GM18868 (cell line): ENCODE measurements around the gene LIPG.

Source experiments
- ATAC-seq: cut with Tn5 transposase; IDR thresholded peaks from one replicate; pipeline ENCODE4 v1.9.1; 2021; ENCODE audit warnings: mild to moderate bottlenecking, moderate library complexity; ENCODE audit not compliant: unreplicated experiment

LIPG gene

DNA sequence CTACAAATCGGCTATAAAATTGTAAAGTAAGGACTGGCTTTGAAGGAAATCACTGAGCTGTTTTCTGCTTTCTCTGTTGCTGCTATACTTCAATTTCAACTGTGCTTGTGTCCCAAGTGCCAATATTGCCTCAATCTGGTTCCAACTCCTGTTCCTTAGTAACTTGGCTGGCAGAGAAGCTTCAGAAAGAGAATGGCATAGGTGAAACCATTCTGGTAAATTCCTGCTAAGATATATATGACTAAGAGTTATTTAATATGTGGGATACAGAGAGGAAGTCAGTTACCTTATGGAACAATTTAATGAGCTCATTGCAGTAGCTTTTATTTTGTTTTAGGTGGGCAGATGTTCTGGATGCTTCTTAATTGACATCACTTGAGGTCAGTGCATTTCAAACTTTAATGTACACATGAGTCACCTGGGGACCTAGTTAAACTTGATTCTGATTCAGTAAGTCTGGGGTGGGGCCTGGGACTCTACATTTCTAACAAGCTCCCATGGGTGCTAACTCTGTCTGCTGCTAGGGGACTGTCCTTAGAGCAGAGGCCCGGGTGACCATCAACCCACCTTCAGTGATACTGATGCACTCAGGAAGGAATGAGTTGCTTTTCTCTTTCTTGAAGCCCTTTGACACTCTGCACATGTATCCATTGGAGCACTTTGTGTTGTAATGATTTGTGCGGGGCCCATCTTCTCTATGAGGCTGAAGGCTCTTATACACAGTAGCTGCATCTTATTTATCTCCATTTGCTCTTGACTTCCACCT, 47.6 kb downstream of the LIPG start:
- ATAC-seq: no peak

DNA sequence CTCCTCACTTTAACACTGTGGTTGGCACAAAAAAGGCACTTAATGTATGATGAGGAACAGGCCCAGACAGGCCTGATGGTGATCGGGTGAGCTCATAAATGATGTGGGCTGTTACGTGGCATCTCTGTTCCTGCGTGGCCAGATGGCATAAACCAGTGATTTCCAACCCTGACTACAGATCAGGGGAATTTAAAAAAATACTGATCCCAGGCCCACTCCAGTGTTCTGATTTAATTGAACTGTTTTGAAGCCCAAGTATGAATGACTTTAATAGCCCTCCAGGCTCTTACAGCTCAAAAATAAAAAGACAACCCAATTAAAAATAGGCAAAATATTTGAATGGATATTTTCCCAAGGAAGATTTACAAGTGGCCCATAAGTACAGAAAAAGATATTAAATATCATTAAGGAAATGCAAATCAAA, 48.2 kb downstream of the LIPG start:
- ATAC-seq: no peak

DNA sequence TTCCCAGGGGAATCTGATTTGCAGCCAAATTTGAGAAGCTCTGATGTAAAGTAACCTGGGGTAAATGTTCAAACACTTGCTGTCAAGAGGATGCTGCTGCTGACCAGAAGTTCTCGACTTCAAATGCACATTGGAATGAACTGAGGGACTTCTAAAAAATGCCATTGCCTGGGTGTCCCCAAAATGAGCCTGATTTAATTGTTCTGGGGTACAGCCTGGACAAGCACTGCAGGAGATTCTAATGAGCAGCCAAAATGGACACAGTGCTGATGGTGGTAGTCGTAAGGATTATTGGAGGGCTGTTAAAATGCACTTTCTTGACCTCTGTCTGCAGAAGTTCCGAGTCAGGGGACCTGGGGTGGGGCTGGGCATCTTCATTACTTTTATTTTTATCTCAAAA, 49.5 kb downstream of the LIPG start:
- no peak for ATAC-seq

DNA sequence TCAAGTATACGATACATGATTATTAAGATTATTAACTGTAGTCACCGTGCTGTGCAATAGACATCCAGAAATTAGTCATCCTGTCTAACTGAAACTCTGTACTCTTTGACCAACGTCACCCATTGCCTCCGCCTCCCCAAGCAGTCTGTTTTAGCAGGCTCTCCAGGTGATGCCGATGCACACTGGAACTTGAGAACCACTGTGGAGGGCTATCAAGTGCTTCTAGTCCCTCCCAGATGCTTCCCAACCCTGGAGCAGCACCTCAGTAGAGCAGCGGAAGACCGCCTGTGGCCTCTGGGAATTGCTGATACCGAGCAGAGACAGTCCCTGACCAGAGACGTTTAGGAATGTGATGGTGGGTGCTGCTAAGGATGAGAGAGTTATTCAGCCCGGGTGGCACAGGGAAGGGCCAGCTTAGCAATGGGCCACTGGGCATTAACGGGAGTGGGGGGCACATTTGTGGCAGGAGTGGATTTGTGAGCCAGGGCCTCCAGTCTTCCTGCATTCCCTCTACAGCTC, 50.7 kb downstream of the LIPG start:
- peak; percentile 93 for ATAC-seq

DNA sequence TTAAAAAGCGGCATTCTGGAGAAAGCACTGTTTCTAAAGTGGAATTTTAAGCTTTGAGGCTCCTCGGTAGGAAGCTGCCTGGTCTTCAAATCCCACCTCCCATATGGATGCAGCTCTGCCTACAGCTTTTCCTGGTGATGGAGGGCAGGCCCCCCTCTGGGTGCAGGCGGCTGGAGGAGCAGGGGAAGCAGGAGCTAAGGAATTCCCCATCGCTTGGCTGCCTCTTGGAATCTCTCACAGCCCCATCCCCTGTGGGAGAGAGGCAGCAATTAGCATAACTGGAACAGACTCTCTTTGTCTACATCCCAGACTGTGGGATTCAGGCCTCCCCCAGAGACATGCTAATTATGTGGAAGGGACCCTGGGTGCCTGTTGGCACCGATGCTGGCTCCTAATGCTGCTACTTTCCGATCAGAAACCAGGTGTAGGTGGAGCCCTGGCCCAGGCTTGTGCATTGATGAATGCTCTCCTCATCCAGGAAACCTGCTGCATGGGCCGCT, 51.3 kb downstream of the LIPG start:
- ATAC-seq: no peak

DNA sequence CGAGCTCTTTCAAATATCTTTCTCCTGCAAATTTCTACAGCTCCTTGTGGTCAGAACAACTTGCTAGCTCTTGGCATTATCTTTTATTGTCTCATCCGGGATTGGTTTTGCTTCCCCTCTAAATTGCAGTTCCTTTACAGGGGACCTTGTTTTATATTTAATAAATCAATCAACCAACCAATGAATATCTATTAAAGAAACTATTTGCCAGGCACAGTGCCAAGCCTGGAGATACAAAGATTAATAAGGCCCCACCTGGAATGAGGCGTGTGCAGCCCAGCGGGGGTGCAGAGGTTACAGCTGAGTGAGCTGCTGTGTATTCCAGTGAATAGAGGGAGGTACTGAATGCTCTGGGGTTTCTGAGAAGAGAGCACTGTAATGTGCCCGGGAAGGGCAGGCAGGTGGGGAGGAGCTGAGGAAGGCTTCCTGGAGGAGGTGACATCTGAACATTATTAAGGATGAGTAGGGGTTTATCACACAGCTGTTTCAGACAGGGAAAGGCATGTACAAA, 51.8 kb downstream of the LIPG start:
- ATAC-seq: no peak

DNA sequence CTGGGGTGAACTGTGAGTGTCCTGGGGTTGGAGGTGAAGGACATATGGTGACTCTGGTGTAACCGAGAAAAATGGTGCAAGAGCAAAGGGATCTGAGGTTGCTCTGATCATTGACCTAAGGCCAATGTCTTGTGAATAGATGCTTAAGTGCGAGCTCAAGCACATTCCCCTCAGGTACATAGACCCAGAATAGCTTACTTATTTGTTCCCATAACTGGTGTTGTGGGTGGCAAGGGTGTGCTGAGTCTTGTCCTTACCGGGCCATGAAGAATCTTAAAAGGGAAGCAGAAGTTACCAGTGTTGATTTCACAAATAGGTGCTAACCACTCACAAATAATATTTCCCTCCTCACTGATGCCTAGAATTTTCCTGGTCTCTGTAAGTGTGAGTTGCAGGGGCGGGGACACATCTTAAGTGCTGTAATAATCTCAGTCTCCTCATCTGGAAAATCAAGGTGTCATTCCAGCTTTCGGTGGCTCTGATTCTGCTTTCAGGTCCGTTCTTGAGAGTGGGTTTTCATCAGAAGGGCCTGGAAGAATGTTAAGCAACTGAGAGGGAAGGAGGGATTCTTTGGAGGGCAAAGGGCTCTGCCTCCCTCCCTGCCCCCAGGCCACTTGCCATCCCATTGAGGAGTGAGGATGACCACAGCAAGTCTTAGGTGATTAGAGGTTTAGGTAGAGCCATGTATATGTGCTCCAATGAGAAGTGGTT, 54.9 kb downstream of the LIPG start:
- no peak for ATAC-seq

DNA sequence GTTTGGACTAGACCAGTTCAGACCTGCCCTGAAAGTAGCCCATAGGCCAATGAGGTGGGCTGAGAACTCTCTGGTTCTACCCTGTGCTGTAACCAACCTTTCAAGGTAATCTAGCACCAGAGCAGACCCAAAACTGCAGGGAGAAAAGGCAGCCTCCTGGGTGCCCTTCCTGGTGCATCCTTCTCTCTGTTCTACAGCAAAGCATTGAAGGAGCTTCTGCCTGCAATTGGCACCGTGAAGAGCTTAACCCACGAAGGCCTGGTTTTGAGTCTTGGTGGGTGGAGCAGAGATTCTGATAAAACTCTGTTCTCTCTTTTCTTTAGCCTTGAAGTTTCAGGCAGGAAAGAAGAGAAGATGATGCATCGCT, 55.5 kb downstream of the LIPG start:
- no peak for ATAC-seq

DNA sequence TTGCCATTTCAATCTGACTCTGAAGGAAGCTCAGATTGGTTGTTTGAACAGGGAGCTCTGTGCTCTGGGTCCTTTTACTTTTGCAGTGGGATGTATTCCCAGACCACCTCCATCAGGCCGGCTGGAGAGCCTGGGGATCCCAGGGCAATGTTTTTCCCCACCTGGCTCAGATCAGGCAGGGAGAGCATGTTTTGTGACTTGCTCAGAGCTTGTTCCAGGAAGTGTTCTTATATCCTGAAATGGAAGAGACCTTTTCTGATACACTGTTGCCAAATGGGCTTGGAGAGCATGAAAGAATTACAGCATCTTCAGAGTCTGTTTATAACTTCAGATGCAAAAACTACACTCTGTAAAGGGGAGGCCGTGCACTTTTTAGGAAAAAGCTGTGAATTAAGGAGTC, 56.0 kb downstream of the LIPG start:
- no peak for ATAC-seq

DNA sequence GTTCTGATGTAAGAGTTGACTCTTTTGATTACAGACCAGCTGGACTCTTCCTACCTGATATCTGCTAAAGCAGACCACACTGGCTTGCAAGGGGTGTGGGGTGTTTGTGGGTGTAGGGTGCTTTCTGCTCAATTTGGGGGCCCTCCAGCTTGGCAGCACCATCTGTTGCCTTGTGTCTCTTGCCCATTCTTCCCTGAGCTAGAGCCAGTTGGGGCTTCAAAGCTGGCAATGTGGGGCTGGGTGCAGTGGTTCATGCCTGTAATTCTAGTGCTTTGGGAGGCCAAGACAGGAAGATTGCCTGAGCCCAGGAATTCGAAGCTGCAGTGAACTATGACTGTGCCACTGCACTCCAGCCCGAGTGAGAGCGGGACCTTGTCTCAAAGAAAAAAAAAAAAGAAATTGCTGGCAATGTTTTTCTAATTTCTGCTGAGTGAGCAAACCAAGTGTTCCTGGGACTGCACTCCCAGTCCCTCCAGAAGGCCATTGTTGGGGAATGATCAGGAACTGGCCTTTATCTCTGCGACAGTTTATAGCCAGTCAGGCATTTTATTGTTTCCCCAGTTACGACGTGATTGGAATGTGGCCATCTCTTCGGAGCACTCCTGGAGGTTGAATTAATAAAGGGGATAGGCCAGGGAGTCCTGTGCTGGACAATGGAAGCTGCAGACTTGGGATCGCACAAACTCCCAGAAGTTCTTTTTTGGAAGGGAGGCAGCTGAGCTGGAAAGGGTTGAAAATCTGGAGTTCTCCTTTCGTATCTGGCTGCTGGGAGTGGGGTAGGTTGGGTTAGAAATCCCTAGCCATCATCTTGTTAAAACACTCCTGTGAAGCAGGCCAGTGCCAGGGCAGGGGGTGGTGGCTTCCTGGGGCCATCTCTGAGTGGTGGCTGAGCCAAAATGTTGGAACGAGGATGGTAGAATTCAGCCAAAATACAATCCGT, 57.2 kb downstream of the LIPG start:
- ATAC-seq: no peak

DNA sequence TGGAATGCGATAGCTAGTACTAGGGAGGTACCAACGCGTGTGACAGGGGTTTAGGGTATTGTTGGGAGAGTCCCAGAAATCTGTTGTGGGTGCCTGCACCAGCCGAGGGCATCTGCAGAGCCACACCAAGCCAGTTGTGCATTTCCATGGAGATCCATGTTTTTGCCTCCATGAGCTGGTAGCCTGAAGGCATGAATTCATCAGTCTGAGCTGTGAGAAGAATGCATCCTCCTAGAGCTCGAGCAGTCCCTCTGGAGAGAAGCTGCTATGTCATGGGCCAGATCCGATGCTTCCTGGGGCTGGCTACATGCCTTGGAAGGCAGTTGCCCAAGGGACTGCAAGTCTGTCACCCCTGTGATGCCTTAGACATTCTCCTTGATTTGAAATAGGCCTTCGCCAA, 57.9 kb downstream of the LIPG start:
- no peak for ATAC-seq

DNA sequence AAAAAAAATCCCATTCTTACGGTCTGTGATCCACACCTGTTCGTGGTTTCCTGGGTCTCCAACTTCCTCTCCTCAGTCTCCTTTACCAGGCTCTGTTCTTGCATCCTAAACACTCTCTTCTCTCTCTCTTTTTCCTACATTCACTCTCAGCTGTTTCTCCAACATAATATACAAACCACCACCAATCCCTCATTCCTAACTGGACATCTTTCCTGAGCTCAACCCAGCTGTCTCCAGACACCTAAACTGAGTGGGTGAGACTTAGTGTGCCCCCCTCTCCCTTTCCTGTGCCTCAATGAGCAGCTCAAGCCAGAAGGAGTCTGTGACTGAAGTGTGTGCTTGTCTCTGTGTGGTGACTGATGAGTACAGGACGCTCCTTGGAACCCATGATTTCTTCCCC, 59.4 kb downstream of the LIPG start:
- no peak for ATAC-seq

DNA sequence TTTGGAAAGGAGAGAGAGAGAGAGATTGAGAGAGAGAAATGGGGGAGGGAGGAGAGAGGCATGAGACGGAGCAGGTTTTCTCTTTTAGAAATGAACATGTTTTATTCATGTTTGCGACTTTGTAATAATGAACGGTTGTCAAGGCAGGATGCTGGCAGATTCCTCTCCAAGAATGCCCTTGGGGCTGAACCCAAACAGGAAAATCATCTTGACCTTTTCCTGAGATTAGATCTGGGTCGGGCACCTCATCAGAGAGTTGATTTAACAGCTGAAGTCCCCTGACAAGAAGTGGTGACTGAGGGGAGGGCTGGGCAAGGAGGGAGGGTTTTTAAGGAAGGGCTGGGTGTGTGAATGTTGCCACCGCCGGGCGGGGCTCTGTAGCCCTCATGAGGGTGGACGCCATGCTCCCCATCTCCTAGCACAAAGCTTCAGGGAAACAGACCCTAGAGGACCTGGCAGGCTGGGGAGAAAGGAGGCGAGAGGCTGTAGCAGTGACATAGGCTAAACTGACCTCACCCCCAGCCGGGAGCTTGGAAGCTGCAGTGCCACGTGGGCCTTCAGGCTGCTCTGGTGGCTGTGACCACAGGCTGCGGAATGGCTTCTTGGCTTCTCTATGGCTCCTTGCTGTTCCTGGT, 60.0 kb downstream of the LIPG start:
- ATAC-seq: no peak

DNA sequence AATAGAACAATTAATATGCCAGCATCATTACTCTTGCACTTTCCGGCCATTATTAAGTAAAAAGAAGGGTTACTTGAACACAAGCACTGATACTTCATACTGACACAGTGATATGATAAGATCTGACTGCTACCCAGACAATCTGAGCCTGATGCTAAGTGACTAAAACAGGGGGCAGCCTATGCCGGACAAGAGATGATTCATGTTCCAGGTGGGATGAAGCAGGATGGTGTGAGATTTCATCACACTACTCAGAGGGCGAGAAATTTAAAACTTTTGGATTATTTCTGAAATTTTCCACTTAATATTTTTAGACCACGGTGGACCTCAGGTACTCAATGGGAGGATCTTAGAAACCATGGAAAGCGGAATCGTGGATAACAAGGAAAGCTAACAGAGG, 61.7 kb downstream of the LIPG start:
- ATAC-seq: no peak

DNA sequence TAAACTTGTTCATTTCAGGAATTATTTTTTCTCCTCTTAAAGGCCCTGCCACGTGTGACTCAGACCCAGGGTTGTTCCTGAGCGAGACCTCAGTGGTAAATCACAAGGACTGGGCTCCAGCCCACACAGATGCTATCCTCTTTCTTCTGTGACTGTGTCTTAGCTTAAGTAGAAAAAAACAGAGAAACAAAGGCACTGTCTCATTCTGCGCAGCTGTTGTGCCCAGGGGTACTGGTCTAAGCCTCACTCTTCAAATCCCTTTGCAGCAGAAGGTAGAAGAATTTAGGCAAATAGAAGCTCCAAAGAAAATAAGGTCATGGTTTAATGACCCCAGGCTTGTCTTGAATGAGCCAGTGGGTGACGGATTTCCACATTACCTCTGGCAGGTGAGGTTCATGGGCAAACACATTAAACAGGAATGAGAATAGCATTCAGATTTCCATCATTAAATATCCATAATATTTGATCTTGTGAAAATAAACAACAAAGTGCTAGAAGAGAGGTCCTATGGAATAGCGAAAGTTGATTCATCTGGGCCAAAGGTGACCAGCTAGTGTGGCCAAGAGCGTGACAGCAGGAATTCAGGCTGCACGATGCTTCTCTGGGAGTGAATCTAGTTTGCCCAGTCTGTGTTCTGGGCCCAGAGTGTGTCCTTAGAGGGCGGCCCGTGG, 63.3 kb downstream of the LIPG start:
- no peak for ATAC-seq

DNA sequence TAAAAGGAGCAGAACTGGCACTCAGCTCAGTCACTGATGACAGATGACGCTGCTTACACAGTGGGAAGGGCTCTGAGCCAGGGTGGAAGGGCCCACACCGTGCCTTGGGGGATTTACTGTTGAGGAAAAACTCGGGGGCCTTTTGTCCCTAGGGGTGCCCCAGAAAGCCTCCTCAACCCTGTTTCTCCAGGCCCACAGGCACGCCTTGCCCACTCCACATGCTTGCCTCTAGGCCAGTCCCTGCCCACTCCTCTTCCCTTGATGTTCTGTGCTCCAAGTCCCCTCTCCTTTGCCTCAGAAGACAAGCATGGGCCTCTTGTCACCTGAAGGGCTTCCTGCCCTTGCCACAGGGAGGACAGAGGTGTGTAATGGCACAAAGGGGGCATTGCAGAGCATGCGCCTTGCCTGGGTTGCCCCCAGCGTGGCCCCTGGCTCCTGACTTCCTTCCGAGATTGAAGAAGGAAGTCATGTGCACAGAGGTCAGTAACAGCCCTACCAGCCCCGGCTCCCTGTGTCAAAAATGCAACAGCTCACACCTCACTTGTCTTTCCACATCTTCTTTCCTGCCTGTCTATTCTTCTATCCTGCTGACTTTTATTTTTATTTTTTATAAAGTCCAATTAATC, 65.1 kb downstream of the LIPG start:
- ATAC-seq: no peak

DNA sequence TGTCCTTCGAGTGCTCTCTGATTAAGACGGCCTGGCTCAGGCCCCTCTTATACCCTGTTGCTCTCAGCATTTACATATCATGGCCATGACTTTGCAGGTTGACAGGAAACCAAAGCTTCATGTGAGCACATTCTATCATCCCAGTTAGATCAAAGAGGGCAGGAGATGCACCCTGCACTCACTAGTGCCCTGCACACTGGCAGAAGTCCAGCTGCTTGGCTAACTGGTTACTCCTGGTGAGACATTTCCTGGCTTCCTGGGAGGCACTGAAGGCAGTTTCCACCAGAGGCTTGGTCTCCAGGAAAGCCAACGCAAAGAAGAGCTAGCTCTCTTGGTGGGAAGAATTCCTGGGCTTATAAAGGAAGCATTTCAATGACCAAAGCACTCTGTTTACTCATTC, 66.3 kb downstream of the LIPG start:
- no peak for ATAC-seq

DNA sequence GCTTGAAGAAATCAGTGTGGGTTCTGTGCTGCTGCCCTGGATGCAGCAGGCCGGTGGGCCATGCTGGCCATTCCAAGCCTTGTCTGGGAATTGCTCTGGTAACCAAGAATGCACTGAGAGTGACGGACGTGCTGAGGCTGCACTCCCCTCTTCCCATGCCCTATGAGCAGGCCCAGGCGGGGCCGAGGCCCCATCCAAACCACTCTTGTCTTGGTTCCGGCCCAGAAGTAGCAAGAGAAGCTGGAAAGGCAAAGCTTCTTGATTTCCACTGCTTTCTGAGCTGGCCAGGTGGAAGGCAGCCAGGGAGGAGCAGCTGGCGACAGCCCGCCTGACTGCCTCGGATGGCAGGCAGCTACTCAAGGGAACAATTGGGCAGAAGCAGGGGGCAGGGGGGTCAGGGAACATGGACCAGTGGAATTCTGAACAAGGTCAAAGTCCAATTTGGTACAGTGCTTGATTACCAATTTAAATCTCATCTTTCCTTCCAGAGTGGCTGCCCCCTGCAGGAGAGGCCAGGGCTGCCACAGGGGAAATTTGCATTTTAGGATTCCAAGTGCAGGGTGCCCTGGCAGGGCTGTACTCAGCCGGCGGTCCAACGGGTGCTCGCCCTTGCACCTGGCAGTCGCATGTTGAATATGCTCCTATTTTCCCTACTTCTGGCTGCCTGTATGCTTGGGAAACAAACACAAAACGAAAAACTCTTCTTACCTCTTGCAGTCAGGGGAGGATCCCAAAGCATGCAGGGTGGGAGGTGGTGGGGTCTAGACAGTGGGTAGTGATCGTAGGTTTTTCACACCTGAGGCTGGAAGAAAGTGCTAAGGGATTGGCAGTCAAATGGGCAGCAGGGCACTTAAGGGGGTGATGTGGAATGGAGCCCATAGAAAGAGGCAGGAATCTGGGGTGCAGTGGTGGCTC, 67.3 kb downstream of the LIPG start:
- ATAC-seq: no peak
